Fibroblast of peridontal ligament (primary cell): ENCODE data around the gene STAMBPL1.

Source experiments
- DNase-seq: peaks from one replicate; pipeline ENCODE4 v3.0.0-alpha.2; 2010; ENCODE audit errors: extremely low read depth

Gene STAMBPL1

DNA sequence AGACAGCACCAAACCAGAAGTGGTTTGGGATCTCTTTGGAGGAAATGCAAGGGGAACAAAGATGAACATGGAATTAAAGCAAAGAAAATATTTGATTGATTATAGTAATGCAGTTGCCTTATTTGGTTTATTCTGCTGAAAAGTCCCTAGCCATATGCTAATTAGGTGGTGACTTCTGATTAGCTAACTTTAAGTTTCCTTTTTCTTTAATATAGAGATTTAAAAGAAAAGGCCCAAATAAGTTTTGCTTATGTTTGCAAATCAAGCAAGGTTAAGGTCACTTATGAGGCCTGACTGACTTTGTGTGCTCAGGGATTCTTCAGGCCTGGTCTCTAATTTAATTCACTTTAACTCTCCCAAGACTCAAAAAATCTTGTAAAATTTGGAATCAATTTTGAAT lies 22.2 kb upstream of the STAMBPL1 start:
- DNase-seq: no peak

DNA sequence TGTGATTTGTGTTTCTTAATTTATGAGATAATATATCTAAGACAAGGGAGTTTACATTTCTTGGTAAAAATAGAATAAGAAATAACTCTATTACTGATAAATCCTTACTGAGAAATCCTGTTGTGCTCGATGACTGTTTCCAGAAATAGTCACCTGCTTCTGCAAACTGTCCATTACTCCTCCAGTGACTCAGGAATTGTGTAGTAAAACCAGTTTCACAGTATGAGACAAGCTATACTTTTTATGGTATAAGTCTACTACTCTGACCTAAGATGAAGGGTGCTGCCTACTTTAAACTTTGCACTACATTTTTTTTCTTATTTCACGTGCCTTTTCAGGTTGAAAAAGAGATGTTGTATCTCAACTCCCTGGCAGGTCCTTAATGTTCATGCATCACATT lies 21.6 kb upstream of the STAMBPL1 start:
- no peak for DNase-seq

DNA sequence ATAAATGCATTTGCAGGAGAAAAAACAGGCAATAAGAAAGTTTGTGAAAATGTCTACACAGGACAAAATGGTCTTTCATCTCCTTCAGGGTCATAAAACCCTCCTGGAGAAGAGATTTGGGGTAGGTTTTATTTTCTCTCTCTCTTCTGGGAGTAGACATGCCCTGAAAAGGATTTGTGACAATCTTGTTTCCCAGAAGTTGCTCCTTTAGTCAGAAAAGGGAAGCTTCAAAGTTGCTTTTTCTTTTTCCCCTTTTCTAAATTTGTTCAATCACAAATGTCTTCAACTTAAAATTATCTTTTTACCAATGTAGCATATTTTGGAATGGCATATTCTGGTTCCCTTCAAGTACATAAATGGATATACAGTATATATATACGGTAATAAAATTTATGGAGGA lies 19.0 kb upstream of the STAMBPL1 start:
- DNase-seq: no peak

DNA sequence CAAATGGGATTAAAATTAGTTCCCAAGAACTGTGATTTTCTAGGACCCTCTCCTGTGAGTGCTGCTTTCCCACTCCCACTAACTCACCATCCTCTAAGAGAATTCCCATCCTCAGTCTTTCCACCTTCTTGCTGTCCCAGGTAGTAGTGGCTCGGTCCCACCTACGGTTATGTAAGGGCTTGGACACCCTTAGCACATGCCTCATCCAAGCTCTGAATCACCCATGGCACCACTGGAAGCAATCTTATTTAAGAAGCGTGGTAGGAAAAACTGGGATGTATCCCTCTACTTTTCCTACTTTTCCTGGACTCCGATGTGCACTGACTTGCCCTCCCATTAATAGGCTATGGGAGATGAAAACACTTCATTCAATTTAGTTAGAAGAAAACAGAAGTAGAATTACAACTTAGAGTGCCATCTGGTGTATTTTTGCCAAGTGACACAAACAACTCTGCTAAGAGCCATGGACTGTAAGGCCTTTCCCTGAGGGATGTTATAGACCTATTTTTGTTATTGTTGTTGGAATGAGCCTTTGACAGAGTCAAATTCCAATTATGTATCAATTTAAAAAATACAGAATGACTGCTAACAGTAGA lies 14.7 kb upstream of the STAMBPL1 start:
- DNase-seq: peak; percentile 63

DNA sequence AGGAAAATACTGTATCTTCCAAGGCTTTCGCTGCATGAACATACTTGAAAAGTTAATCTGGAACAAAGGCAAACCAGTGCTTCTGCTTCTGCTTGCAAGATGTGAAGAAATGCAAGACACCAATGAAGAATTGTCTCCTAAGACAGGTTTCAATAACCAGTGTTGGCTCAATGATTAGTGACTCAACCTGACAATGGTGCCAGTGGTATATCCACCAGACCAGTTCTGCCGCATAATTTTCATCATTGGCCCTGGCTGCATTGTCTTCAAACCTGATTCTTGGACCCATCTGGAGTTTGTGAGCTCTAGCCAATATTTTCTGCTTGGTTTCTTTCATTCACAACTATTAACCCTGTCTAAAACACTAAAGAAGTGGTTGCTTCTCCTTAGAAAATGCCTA lies 13.6 kb upstream of the STAMBPL1 start:
- DNase-seq: no peak

DNA sequence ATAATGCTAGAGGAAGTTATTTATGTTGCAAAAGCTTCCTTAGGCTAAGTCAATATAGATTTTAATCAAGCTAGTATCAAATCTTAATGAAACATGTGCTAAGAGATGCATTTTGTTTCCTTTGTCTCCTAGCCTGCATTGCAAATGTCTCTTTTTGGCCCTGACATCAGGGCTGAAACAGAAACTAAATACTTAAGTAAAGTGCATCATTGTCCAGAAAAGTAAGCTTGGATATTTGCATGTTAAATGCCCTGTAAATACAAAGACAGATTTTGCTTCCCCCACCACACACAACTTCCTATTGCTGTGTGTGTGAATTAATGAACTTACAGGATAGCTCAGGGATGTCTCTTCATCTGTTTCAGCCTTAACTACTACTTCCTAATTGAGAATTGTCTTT lies 10.0 kb upstream of the STAMBPL1 start:
- DNase-seq: no peak

DNA sequence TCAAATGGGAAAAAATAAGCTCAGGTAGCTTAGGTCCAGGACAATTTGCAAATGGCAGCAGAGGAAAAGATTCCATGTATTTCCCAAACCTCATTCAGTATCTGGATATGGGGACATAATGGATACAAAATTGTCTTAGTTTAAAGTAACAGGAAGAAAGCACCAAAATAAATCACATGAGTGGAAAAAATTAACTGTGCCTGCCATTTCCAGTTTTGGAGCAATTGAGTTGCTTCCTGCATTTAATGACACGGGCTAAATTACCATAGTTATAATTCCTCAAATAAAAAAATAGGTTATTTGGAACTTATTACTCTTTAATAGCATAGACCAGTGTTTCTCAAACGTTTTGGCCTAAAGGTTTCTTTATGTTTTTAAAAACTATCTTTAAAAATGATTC lies 6.3 kb upstream of the STAMBPL1 start:
- DNase-seq: no peak

DNA sequence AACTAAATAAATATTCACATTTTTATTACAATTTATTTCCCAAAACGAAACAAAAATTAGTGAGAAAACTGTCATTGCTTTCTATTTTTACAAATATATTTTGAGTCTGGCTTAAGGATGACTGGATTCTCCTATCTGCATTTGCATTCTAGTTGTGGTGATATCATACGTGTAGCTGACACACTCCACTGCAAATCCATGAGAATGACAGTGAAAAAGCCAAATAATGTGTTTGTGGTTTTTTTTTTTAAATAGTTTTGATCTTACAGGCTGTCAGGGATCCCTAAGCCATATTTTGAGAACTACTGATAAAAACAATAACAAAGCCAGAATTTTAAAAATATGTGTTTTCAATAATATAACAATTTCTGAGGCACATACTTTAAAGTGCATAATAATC lies 5.8 kb upstream of the STAMBPL1 start:
- DNase-seq: no peak

DNA sequence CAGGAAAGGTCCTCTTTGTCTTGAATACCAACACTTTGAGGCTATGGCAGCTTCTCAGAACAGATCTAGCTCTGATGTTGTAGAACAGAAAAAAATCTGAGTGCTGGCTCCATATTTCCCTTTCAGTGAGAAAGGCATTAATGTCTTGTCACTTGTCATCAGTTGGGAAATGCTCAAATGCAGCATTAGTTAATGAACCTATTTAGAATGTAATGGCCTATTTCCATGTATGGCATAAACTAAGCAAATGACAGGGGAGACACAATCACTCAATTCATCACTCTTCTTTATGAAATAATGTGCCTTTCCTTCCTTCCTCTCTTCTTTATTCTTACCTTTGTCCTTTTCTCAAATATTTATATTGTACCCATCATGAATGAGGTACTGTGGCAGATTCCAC lies 5.0 kb upstream of the STAMBPL1 start:
- DNase-seq: no peak

DNA sequence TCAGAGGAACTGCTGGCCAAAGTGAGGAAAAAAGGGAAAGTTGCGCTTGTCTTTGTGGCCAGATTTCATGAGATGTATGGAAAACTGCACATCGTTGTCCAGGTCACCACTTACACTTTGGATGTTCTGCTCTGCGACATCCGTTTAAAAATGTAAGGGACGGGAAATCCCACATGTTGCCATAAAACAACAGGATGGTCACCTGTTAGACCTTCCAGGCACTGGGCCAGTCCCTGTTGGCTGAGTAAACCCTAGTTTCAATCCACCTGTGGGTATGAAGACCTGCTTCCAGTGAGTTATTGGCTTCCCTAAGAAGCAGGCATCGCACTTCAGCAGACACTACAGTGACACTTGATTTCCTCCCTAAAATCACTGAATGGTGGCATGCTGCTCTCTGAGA lies 2.7 kb upstream of the STAMBPL1 start:
- DNase-seq: no peak

DNA sequence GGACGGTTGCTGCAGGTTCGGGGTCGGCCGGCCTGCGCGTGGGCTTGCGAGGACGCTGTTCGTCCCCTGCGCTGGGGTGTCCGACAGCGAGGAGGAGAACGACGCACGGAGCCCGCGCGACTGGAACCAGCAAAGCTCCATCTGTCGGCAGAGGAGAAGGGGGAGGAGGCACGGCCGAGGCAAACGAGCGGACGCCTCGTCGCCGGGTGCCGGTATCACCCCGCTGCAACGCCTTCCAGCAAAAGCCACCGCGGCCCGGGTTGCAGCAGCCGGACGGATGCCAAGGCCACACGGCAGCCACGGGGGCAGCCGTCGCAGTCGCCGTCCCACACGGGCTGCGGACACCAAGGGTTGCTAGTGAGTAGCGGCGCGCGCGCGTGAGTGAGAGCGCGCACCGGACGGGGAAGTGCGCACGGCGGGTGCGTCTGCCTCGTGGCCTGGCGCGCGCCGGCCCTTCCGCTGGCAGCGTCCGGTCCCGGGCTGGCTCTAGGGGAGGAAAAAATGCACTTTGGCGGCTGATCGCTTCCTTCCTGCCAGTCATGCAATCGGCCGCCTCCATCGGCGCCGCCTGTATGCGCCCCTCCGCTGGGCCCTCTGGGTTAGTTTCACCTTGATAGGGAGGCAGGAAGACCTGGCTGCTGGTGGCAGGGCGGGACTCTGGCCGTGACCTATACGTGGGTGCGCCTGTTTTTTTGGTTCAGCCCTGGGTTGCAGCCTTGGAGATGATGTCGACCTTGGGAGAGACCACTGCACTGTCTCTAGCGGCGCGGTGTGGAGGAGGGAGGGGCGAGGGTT lies 434 bp downstream of the STAMBPL1 start:
- DNase-seq: peak; percentile 70

DNA sequence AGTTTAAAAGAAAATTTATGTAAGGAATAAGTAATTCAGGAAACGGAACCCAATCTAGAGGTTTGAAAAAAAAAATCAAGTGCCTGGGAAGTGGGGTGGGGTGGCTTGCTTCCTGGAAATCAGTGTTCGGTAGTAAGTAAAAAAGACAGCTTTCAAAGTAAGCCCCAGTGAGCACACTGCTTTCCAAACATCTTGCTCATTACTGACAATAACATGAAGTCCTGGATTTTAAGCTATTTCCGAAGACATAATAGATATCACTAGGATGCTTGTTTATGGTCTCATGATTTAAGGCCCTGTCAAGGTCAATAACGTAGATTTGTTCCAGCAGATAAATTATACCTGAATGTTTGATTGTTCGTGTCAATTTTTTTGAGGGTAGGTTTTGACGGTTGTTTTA lies 1.3 kb downstream of the STAMBPL1 start:
- no peak for DNase-seq

DNA sequence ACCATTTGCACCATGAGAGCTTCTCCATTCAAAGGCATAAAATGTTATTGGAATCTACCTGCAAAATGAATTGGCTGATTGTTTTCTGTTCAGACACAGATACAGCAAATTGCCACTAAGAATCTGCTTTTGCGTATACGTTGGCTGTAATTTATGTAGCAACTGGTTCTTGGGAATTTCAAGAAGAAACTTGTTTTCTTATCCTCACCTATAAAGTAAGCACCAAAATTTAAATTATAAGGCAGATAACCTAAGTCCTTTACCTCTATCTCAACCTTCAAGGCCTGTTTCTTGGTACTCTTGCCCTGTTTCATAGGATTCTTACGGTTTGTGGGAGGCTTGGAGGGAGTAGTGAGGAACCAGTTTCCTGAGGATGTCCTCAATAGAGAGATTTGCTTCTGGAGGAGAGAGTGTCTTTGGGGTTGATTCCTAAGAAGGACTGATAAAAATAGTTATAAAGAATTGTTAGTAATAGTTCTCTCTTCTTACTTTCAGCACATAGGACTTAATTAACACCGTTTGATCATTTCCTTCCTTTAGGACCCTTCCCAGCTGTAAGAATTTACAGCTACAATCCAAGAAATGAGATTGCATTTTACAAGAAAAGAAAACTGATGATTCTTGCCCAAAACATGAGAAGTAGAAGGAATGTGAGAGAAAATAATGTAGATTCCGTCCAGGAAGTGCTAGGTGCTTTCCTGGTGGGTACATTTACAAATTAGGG lies 2.0 kb downstream of the STAMBPL1 start:
- DNase-seq: no peak

DNA sequence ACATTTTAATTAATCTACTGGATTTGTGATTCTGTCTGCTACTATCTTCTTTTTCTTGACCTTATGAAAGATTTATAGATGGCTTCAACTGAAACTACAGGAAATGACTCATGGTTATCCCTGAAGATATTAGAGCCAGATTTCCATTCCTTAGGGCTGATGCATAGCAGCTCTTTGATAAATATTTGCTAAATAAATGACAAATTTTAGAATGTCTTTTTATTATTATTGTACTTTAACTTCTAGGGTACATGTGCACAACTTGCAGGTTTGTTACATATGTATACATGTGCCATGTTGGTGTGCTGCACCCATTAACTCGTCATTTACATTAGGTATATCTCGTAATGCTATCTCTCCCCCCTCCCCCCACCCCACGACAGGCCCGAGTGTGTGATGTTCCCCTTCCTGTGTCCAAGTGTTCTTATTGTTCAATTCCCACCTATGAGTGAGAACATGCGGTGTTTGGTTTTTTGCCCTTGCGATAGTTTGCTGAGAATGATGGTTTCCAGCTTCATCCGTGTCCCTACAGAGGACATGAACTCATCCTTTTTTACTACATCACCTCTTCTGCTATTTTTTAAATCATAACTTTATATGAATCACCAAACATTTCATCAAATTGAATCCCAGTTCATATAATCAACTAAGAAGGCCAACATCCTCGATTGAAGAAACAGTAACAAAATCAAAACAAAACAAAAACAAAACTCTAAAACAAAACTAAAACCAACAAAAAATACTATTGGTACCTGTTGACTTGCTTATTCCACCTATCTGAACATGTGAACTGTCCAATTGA lies 2.8 kb downstream of the STAMBPL1 start:
- peak; percentile 84 for DNase-seq

DNA sequence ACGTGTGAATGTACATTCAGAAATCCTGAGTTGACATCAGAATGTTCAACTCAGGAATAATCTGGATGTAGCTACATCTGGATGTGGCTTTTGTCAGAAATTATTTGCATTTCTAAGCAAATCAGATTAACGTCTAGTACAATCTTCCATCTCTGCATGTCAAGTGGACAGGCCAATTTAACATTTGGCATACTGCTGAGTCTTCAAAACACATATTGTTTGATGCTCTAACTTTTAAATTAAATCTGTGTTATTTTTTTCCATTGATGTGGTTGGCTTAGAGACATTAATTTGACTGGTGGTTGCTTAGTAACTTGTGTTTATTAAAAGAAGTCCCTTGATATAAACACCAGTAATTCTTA lies 3.4 kb downstream of the STAMBPL1 start:
- DNase-seq: no peak

DNA sequence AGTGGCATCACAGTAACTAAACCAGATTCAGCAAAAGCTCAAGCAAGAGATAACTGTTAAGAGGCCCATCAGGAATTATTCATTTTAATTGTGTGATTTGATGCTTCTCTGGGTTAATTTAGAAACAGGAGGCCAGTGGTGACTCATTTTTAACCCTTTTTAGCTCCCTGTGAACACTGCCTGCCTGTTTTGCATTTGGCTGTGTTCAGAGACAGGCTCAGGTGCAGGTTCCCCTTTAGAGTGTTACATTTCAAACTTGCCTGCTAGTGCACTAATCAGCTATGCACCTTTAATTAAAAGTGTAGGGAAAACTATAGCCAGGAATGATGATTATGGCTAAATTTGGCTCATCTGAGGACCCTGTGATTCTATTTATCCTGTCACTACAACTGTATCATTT lies 6.5 kb downstream of the STAMBPL1 start:
- DNase-seq: no peak

DNA sequence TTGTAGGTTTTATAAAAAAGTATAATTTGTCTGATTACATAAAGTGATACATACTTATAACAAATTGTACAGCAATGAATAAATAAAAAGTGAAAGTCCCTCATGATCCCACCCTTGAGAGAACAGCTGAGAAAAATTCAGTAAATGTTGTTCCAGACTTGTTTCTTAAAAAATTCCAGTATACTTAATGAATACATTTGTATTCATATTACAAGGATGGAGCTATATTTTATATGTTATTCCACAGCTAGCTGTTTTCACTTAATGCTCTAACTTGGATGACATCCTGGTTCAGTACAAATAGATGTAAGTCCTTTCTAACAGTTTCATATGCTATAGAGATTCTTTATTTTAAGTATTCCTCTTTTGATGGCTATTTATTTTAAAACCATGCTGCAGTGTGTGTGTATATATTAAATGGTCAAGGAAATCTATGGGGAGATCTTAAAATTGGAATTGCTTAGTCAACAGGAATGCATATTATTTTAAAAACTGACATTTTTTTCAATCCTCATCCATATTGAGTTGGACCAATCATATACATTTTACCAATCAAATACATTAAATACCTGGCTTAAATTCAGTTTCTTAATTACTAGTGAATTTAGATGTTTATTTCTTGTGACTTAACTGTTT lies 8.9 kb downstream of the STAMBPL1 start:
- no peak for DNase-seq

DNA sequence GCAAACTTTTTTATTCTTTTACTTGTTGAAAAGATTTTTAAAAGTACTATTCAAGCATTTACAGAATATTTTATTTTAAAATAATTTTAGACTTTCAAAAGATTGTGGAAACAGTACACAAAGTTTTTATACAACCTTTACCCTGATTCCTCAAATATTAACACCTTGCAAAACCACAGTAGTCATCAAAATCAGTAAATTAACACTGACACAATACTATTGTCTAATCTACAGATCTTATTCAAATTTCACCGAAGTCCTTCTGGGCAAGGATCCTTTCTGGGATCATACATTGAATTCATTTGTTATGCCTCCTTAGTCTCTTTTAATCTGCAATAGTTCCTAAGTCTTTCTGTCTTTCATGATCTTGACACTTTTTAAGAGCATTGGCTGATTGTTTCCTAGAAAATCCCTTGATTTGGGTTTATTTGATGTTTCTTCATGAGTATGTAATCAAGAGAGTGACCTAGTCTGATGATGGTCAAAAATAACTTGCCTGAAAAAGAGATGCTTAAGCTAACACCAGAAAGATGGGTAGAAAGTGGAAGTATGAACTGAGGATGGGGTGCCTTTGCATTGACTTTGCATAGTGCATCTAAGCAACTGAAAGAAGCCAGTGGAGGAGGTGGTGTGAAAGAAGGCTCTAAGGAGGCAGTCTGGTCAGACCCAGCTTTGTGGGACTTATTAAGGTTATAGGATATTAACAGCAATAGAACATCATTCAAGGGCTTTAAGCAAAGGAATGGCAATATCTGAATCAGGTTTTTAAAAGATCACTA lies 9.7 kb downstream of the STAMBPL1 start:
- no peak for DNase-seq

DNA sequence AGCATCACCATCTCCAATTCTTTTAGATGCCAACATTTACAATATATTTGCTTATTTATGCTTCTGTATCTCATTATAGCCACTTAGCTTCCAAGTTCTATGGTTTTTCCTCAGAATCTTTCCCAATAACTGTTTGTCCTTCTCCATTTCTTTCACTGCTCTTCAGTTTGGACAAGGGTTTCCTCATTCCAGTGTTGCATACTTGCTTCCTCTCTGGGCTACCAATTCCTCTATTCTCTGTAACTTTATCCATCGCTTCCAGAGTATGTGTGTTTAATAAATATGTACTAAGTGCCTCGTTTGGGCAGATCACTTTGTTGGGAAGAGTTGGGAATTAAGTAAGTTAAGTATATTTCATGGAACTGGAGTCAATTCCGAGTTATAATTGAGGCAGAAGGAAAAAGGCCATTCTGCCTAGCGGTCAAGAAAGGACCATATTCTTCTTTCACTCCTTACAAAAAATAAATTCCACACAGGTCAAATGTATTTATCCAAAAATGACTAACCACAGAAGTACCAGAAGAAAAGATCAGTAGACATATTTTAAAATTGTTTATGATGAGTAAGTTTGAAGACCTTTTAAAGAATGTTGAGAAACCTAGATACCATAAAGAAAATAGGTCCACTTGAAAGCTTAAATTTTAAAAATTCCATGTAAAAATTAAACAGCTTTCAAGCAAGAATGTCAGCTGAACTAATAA lies 10.8 kb downstream of the STAMBPL1 start:
- peak; percentile 41 for DNase-seq

DNA sequence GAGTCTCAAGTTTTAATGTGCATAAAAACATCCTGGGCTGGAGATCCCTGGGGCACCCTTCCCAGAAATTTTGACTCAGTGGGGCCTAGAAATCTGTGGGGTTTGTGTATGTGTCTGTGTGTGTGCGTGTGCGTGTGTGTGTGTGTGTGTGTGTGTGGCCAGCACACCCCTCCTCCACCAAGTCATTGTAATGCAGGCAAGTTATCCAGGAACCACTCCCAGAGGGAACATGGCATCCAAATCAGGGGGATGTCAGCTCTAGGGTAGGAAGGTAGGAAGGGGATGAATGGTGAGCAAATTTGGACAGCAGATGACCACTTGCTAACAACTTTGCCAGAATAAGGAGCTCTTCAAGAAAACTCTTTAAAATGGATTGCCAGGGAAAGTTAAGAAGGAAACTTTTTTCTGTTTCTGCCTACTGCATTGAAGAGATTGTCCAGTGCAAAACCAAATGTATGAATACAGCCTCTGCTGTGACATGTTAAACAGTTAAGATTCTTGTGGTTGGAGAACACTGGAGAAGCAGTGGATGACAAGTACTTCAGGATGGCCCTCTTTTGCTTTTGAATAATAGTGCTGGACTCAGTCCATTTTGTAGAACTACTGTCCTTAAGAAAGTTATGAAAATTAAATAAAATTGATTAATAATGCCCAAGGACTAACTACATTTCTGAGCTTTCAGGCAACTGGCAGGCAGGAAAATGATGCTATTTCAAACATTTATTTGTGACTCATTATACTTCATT lies 12.3 kb downstream of the STAMBPL1 start:
- DNase-seq: peak; percentile 67
